Choroid plexus epithelial cell (primary cell): ENCODE measurements around the gene ATG3.
"Not testable (repeated sequence)": the region's sequence is repeated elsewhere in the genome, so short reads cannot be mapped to it uniquely, and the experiment has no call there.

Source experiments
- DNase-seq: peaks from one replicate; pipeline ENCODE4 v3.0.0-alpha.2; 2010; ENCODE audit warnings: low read depth
- H3K4me3 ChIP-seq: 2 replicates; pipeline ENCODE4 v1.5.1; 2011; ENCODE audit warnings: low read depth, mild to moderate bottlenecking, control low read depth, low read length, moderate library complexity
- CTCF ChIP-seq: conservative IDR thresholded peaks from 2 replicates; pipeline ENCODE4 v1.5.1; 2011; ENCODE audit warnings: low read depth, mild to moderate bottlenecking, control low read depth, inconsistent platforms, low read length, moderate library complexity

Gene ATG3

DNA sequence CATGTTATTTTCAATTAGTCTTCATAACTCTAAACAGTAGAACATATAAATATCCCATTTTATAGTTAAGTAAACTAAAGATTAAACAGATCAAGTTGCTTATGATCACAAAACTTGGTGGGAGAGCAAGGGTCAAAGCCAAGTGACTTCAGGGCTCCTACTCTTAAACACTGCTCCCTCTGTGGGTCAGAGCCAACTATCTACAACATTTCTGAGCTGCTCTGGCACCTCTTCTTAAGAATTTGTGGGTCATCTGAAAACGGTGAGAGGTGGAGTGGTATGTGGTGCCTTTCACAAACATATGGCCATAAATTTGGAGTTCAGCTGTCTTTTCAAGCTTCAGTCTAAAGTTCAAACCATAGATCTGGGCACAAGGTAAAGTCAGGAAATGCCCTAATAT lies 10.9 kb downstream of the ATG3 start:
- no peak for DNase-seq
- no peak overlapping the region for H3K4me3 ChIP-seq
- TF ChIP-seq CTCF = peak; percentile 12

DNA sequence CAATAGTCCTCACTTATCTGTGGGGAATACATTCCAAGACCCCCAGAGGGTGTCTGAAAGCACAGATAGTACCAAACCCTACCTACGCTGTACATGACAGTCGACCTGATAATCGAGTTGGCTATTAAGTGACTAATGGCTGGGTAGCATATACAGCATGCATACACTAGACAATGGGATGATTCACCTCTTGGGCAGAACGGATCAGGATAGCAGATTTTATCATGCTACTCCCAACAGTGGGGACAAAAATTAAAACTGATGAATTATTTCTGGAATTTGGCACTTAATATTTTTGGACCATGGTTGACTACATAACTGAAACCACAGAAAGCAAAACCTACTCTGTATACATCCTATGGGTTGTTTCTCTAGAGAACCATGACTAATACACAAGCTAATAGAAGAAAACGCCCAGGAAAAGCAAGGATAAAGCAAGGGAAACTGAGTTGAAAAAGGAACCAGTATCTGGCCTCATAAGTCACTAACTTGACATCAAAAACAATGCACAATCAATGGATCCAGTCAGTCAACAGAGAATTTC lies 15.5 kb downstream of the ATG3 start:
- DNase-seq = no peak
- no peak overlapping the region for H3K4me3 ChIP-seq

DNA sequence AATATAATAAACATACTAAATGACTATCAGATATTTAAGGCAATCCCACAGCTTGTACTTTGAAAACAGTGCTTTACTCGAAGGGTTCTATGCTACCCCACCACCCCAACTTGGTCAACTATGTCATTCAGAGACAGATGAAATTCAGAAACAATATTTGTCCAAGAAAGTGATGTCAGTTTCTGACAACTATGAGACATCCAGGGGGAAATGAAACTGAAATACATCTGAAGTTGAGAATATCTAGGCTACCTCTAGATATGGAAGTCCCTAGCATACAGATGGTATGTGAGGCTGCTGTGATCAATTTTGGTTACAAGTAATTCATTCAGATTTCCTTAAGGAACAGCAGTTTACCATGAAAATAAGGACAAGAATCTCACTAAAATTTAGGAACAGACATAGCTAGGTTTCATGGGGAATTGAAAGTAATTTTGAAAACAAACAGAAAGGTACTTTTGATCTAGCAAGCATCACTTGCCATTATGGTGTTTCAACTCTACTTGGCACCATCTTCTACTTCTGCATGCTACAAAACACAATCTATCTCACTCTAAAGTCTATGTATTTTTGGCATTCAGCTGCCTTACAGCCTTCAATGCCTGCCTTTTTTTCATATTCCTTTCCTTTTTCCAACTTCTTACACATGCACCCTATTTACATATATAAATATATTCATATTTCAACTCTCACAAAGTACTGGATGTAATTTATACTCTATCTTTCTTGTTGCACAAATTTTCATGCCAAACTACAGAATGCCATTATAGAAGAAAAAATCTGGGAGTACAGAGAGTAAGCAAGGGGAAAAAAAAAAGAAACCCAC lies 21.7 kb downstream of the ATG3 start:
- no peak for TF ChIP-seq CTCF
- no peak overlapping the region for H3K4me3 ChIP-seq
- no peak for DNase-seq

More for the DNA sequence above, 15.5 kb downstream of the ATG3 start:
- TF ChIP-seq CTCF = no peak

DNA sequence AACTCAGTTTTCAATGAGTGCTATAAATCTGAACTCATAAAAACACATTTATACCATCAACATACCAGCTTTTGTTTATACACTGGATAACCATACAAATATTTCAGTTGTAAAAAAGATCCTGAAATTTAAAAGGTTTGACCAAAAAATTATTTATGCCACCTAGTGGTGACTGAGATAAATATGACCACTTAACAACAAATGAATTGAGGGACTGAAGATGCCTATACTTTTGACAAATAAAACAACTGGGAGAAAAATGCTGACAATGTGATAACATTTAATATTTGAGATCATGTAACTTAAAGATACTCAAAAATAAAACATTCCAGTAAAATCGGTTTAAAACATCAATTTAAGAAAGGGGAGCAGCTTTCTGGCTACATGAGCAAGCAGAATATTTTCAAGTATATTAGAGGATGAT lies 30.4 kb downstream of the ATG3 start:
- peak; percentile 48 for TF ChIP-seq CTCF
- peak; percentile 74 for DNase-seq
- no peak overlapping the region for H3K4me3 ChIP-seq

DNA sequence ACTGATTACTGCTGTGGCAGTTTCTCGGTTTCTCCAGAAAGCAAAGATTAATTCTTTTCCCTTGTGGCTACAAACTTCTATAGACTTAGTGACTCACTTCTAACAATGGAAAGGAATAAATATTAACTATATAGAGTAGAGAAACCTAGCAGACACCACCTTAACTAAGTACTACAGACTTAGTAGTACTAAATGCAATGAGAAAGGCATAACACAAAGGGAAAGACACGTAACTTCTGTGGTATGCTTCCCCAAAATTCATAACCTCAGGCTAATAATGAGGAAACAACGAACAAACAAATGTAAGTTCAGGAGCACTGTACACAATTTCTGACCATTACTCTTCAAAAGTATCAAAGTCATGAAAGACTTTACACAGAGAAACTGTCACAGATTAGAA lies 31.2 kb downstream of the ATG3 start:
- no peak for TF ChIP-seq CTCF
- DNase-seq = no peak
- H3K4me3 ChIP-seq = no peak overlapping the region

DNA sequence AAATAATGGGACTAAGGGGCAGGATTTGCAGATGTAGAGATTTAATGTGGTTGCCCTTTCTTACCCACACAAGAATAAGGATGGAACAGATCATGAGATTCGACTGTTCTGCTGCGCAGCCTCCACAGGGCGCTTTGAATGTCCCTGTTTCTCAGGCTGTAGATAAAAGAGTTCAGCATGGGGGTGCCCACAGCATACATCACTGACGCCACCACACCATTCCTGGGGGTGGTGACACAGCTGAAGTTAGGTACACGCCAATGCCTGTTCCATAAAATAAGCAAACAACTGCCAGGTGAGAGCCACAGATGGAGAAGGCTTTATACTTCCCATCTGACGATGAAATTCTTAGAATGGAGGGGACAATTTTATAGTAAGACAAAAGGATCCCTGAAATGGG lies 37.6 kb downstream of the ATG3 start:
- not testable (repeated sequence) for H3K4me3 ChIP-seq, DNase-seq

DNA sequence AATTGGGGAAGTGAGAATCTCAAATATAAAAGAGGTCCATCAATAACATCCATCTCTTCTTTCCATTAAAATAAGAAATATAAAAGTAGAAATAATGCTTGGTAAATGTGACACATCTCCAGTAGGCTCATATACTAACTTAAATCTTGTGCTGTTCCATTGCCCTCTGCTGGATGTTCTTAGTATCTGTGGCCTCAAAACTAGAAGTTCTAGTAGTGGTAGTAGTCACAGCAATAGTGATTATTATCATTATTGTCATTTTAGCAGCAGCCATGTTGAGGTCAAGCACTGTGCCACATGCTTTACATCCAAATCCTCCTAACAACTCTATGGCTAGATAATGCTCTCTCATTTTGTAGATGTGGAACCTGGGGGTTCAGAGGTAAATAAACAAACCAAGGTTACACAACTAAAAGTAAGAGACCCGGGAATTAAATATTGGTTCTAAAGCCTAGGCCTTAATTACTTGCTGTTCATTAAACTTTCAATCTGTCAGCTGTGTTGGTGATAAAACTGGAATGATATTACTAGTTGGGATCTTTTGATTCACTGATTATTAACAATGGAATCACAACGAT lies 42.2 kb downstream of the ATG3 start:
- DNase-seq = peak; percentile 93
- peak; percentile 78 for TF ChIP-seq CTCF
- H3K4me3 ChIP-seq = no peak overlapping the region

GRCh38 chr3:112518970-112519369 lies 42.8 kb downstream of the ATG3 start:
- peak; percentile 18 for DNase-seq
- H3K4me3 ChIP-seq = not testable (repeated sequence)
